ENCODE measurements around the gene MSLN. TPM values are rescaled to one million over a fixed set of nuclear protein-coding genes. Genes with fewer than 3 reads are reported as not detected.

MSLN gene
- total and polyA plus RNA-seq, 2 experiments from 2014 or later: not detected

- no peak for TF ChIP-seq EZH2phosphoT487 (IDR thresholded peaks at IDR 0.05; ENCODE audit: insufficient read depth, low read depth)
- no peak for TF ChIP-seq EZH2 (IDR thresholded peaks at IDR 0.05; ENCODE audit: insufficient read depth, poor library complexity, severe bottlenecking)
- Histone ChIP-seq H3K27me3 (replicated peaks; ENCODE audit: insufficient read depth) (no peaks in the 10 kb centered on the region), H3K4me1 (ENCODE audit: insufficient read depth) (no peaks in the 10 kb centered on the region), H3K27ac (no peak overlapping the region), H3K79me2 (ENCODE audit: insufficient read depth) (no peaks in the 10 kb centered on the region), H4K20me1 (ENCODE audit: insufficient read depth) (no peaks in the 10 kb centered on the region), H3K9me2 (ENCODE audit: insufficient read depth) (no peaks in the 10 kb centered on the region), H3K4me2 (ENCODE audit: unreplicated experiment) (peak overlapping the region; percentile 83), H3K4me3 (peak overlapping the region; percentile 72), H3K36me3 (ENCODE audit: low read depth) (no peaks in the 10 kb centered on the region), H2AFZ (no peak overlapping the region), H3K9me3 (ENCODE audit: low read depth) (no peaks in the 10 kb centered on the region), H3K9ac (peak overlapping the region; percentile 71; the same call in 1 of the 2 replicates), H3F3A (ENCODE audit: insufficient read depth) (no peaks in the 10 kb centered on the region)
- in situ Hi-C loops (cut with MboI): no loop called here
- WGBS, 2 experiments (ENCODE audit: low coverage in 1 of 2, low lambda C conversion rate in 2 of 2, missing lambda C conversion rate in 2 of 2): 1 to 2% methylated on average over 27 to 48 of the region's 80 CpGs
- peak; percentile 84 for DNase-seq
Observed at GRCh38 chr16:728131-728889, 32.2 kb upstream of the MSLN start.

- H3K27me3 ChIP-seq (replicated peaks; ENCODE audit: insufficient read depth): no peaks in the 10 kb centered on the region
- no peak overlapping the region for H3K4me3 ChIP-seq
- H3F3A ChIP-seq (ENCODE audit: insufficient read depth): no peaks in the 10 kb centered on the region
- 55 to 56% methylated on average over 41 to 52 of the region's 55 CpGs for WGBS, 2 experiments (ENCODE audit: low coverage in 1 of 2, low lambda C conversion rate in 2 of 2, missing lambda C conversion rate in 2 of 2)
- H3K4me1 ChIP-seq (ENCODE audit: insufficient read depth): no peaks in the 10 kb centered on the region
- no peak overlapping the region for H3K4me2 ChIP-seq (ENCODE audit: unreplicated experiment)
- H3K27ac ChIP-seq: no peak overlapping the region
- DNase-seq: peak; percentile 55
- H3K79me2 ChIP-seq (ENCODE audit: insufficient read depth): no peaks in the 10 kb centered on the region
- in situ Hi-C loops (cut with MboI): no loop called here
- H3K9me3 ChIP-seq (ENCODE audit: low read depth): no peaks in the 10 kb centered on the region
- H3K9me2 ChIP-seq (ENCODE audit: insufficient read depth): no peaks in the 10 kb centered on the region
- H4K20me1 ChIP-seq (ENCODE audit: insufficient read depth): no peaks in the 10 kb centered on the region
- H3K36me3 ChIP-seq (ENCODE audit: low read depth): no peaks in the 10 kb centered on the region
- H3K9ac ChIP-seq: no peak overlapping the region; the same call in 1 of the 2 replicates
- H2AFZ ChIP-seq: no peak overlapping the region
- no peak for TF ChIP-seq EZH2 (IDR thresholded peaks at IDR 0.05; ENCODE audit: insufficient read depth, poor library complexity, severe bottlenecking)
- no peak for TF ChIP-seq EZH2phosphoT487 (IDR thresholded peaks at IDR 0.05; ENCODE audit: insufficient read depth, low read depth)
Observed at GRCh38 chr16:728890-729744, 31.4 kb upstream of the MSLN start.

- no peak overlapping the region for H3K4me2 ChIP-seq (ENCODE audit: unreplicated experiment)
- no peaks in the 10 kb centered on the region for H3K79me2 ChIP-seq (ENCODE audit: insufficient read depth)
- DNase-seq: no peak
- no peak overlapping the region for H3K9ac ChIP-seq
- H3K9me2 ChIP-seq (ENCODE audit: insufficient read depth): no peaks in the 10 kb centered on the region
- H3K27ac ChIP-seq: no peak overlapping the region
- H4K20me1 ChIP-seq (ENCODE audit: insufficient read depth): no peaks in the 10 kb centered on the region
- H3K36me3 ChIP-seq (ENCODE audit: low read depth): no peaks in the 10 kb centered on the region
- no peaks in the 10 kb centered on the region for H3K27me3 ChIP-seq (replicated peaks; ENCODE audit: insufficient read depth)
- H3K4me1 ChIP-seq (ENCODE audit: insufficient read depth): no peaks in the 10 kb centered on the region
- no peaks in the 10 kb centered on the region for H3K9me3 ChIP-seq (ENCODE audit: low read depth)
- TF ChIP-seq EZH2phosphoT487 (IDR thresholded peaks at IDR 0.05; ENCODE audit: insufficient read depth, low read depth): no peak
- no peak for TF ChIP-seq EZH2 (IDR thresholded peaks at IDR 0.05; ENCODE audit: insufficient read depth, poor library complexity, severe bottlenecking)
- in situ Hi-C loops (cut with MboI): no loop called here
- H3F3A ChIP-seq (ENCODE audit: insufficient read depth): no peaks in the 10 kb centered on the region
- H3K4me3 ChIP-seq: no peak overlapping the region
- 81 to 83% methylated on average over 37 of the region's 37 CpGs for WGBS, 2 experiments (ENCODE audit: low coverage in 1 of 2, low lambda C conversion rate in 2 of 2, missing lambda C conversion rate in 2 of 2)
- no peak overlapping the region for H2AFZ ChIP-seq
Observed at GRCh38 chr16:729768-730665, 30.5 kb upstream of the MSLN start.
